ENCODE results near the gene EEPD1. TPM values are rescaled to one million over a fixed set of nuclear protein-coding genes. Genes with fewer than 3 reads are reported as not detected.

Gene EEPD1
- total RNA-seq, 1 donor from 2014 or later = 12.5 TPM

DNA sequence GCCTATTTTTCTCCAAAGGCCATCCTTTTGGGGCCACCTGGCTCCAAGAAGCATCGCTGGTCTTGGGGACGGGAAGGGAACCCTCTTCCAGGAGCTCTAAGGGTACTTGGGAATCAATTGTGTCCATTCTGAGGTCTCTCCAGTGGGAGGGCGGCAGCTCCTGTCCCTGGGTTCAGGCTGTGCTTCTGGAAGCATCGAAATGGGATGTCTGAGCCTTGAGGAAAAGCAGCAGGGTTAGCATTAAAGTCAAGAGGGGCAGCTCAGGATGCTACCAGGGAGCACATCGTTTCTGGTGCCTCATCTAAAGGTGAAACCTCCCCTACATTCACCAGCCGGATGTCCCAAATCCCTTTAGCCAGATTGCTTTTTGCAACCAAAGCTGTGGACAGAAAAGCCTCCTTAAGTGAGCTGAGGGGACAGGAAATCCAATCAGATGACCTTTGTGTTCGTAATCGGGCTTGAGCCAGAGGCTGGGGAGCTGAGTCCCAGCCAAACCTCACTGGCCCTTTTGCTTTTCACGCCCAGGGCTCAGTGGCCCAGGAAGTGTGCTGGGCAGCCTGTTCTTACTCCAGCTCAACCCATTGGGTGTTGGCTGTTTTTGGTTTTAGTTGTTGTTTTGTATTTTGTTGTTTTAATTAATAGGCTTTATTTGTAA, 147.8 kb downstream of the EEPD1 start:
- no peaks in the 10 kb centered on the region for H3K9me3 ChIP-seq (ENCODE audit: control insufficient read depth in 3 of 3, low read length in 3 of 3)
- no peaks in the 10 kb centered on the region for H3K27me3 ChIP-seq (ENCODE audit: control insufficient read depth in 3 of 3, insufficient read depth in 3 of 3, low read length in 3 of 3)
- peaks cover 18 to 37% (median 27%) of the 10 kb centered on the region in 3 donors for H3K36me3 ChIP-seq (ENCODE audit: control insufficient read depth in 3 of 3, insufficient read depth in 3 of 3, low read length in 3 of 3)
- peak overlapping the region in 2 of 3 donors; percentile 42 to 47 for H3K9ac ChIP-seq (ENCODE audit: low read depth in 1 of 3, low read length in 3 of 3)
- H3K4me3 ChIP-seq (ENCODE audit: low read length in 3 of 3) = no peak overlapping the region
- peaks cover 42 to 48% (median 45%) of the 10 kb centered on the region in 3 donors for H3K4me1 ChIP-seq (ENCODE audit: control insufficient read depth in 3 of 3, insufficient read depth in 3 of 3, low read length in 3 of 3)
- H3K27ac ChIP-seq (ENCODE audit: low read depth, low read length) = peak overlapping the region; percentile 9

- H3K9me3 ChIP-seq (ENCODE audit: control insufficient read depth in 3 of 3, low read length in 3 of 3) = no peaks in the 10 kb centered on the region
- peaks cover 16 to 33% (median 25%) of the 10 kb centered on the region in 3 donors for H3K36me3 ChIP-seq (ENCODE audit: control insufficient read depth in 3 of 3, insufficient read depth in 3 of 3, low read length in 3 of 3)
- H3K4me3 ChIP-seq (ENCODE audit: low read length in 3 of 3) = no peak overlapping the region
- H3K27ac ChIP-seq (ENCODE audit: low read depth, low read length) = peak overlapping the region; percentile 73
- no peak overlapping the region for H3K9ac ChIP-seq (ENCODE audit: low read depth in 1 of 3, low read length in 3 of 3)
- H3K27me3 ChIP-seq (ENCODE audit: control insufficient read depth in 3 of 3, insufficient read depth in 3 of 3, low read length in 3 of 3) = no peaks in the 10 kb centered on the region
- peaks cover 42 to 48% (median 45%) of the 10 kb centered on the region in 3 donors for H3K4me1 ChIP-seq (ENCODE audit: control insufficient read depth in 3 of 3, insufficient read depth in 3 of 3, low read length in 3 of 3)
Measured at GRCh38 chr7:36301914-36302771, 149.1 kb downstream of the EEPD1 start.

DNA sequence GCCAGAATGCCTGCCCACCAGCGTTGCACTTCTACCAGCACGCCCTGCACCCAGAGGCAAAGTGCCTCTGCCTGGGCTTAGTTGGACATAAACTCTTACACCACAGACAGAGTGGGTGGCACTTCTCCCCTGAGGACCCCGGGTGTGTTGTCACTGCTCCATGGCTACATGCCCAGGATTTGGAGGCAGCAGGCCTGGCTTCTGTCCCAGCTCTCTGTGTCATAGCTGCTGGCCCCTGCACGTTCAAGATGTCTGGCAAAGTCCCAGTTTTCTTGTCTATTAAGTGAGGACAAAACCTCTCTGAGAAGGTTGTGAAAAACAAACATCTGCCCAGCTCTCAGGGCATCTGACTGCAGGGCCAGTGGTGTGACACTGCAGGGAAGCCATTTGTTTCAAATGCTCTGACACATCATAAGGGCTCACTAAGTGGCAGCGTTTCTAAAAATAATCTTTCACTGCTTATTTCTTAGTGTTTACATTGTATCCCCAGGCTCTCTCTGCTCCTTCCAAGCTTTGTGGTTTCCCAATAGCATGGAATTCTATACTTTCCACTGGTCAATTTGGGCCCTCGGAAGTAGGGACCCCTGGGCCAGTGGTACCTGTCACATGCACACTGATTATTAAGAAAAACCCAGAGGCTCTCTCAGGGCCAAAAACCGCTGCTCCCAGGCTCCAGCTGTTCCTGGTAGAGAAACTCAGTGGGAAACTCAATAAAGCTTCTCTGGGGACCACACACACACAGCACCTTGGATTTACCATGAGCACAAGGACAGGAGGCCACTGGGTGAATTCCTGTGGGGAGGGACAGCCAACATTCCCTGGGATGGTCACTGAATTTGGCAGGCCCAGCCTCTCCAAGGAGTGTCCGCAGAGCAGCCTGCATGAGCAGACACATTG, 150.4 kb downstream of the EEPD1 start:
- Histone ChIP-seq H3K27ac (ENCODE audit: low read depth, low read length) (peak overlapping the region; percentile 73), H3K4me3 (ENCODE audit: low read length in 3 of 3) (no peak overlapping the region), H3K27me3 (ENCODE audit: control insufficient read depth in 3 of 3, insufficient read depth in 3 of 3, low read length in 3 of 3) (no peaks in the 10 kb centered on the region), H3K4me1 (ENCODE audit: control insufficient read depth in 3 of 3, insufficient read depth in 3 of 3, low read length in 3 of 3) (peaks cover 42 to 48% (median 45%) of the 10 kb centered on the region in 3 donors), H3K9ac (ENCODE audit: low read depth in 1 of 3, low read length in 3 of 3) (peak overlapping the region; percentile 16 to 55 (median 43)), H3K9me3 (ENCODE audit: control insufficient read depth in 3 of 3, low read length in 3 of 3) (no peaks in the 10 kb centered on the region), H3K36me3 (ENCODE audit: control insufficient read depth in 3 of 3, insufficient read depth in 3 of 3, low read length in 3 of 3) (peaks cover 12 to 20% (median 16%) of the 10 kb centered on the region in 3 donors)

DNA sequence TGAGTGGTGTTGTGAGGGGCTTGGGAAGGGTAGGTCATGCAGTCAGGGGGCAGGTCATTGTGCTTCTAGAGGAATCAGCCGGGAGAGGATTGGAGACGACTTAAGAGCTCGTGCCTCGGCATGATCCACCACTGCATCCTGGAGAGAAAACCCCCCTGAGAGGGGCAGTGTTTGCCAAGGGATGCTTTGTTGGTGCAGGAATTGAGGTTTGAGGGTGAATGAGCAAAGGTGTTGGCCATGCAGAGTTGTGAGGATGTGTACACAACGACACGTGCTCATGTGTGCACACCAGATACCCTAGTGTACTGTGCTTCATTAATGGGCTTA, 151.0 kb downstream of the EEPD1 start:
- Histone ChIP-seq H3K9ac (ENCODE audit: low read depth in 1 of 3, low read length in 3 of 3) (peak overlapping the region in 2 of 3 donors; percentile 16 to 55), H3K27ac (ENCODE audit: low read depth, low read length) (peak overlapping the region; percentile 73), H3K27me3 (ENCODE audit: control insufficient read depth in 3 of 3, insufficient read depth in 3 of 3, low read length in 3 of 3) (no peaks in the 10 kb centered on the region), H3K4me3 (ENCODE audit: low read length in 3 of 3) (no peak overlapping the region), H3K36me3 (ENCODE audit: control insufficient read depth in 3 of 3, insufficient read depth in 3 of 3, low read length in 3 of 3) (peaks cover 9 to 14% (median 9%) of the 10 kb centered on the region in 3 donors), H3K4me1 (ENCODE audit: control insufficient read depth in 3 of 3, insufficient read depth in 3 of 3, low read length in 3 of 3) (peaks cover 42 to 48% (median 45%) of the 10 kb centered on the region in 3 donors), H3K9me3 (ENCODE audit: control insufficient read depth in 3 of 3, low read length in 3 of 3) (no peaks in the 10 kb centered on the region)

GRCh38 chr7:36305226-36305625, 152.2 kb downstream of the EEPD1 start:
- H3K27me3 ChIP-seq (ENCODE audit: control insufficient read depth in 3 of 3, insufficient read depth in 3 of 3, low read length in 3 of 3) = no peaks in the 10 kb centered on the region
- H3K9ac ChIP-seq (ENCODE audit: low read depth in 1 of 3, low read length in 3 of 3) = no peak overlapping the region
- H3K27ac ChIP-seq (ENCODE audit: low read depth, low read length) = no peak overlapping the region
- no peak overlapping the region for H3K4me3 ChIP-seq (ENCODE audit: low read length in 3 of 3)
- peaks cover 0 to 3% (median 0%) of the 10 kb centered on the region in 3 donors for H3K36me3 ChIP-seq (ENCODE audit: control insufficient read depth in 3 of 3, insufficient read depth in 3 of 3, low read length in 3 of 3)
- no peaks in the 10 kb centered on the region for H3K9me3 ChIP-seq (ENCODE audit: control insufficient read depth in 3 of 3, low read length in 3 of 3)
- H3K4me1 ChIP-seq (ENCODE audit: control insufficient read depth in 3 of 3, insufficient read depth in 3 of 3, low read length in 3 of 3) = peaks cover 37 to 43% (median 40%) of the 10 kb centered on the region in 3 donors

DNA sequence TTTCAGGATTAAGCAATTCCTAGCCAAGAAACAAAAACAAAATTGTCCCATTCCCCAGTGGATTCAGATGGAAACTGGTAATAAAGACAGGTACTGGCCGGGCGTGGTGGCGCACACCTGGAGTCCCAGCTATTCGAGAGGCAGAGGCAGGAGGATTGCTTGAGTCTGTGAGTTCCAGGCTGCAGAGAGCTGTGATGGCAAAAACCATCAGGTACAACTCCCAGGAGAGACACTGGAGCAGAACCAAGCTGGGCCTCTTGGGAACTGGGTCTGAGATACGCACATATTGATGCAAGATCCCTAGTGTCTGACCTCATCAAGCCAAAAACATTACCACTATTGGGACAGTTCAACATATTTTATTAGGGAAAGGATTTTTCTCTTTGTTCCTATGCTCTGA, 152.6 kb downstream of the EEPD1 start:
- H3K9ac ChIP-seq (ENCODE audit: low read depth in 1 of 3, low read length in 3 of 3) = no peak overlapping the region
- H3K27me3 ChIP-seq (ENCODE audit: control insufficient read depth in 3 of 3, insufficient read depth in 3 of 3, low read length in 3 of 3) = no peaks in the 10 kb centered on the region
- H3K4me3 ChIP-seq (ENCODE audit: low read length in 3 of 3) = no peak overlapping the region
- no peak overlapping the region for H3K27ac ChIP-seq (ENCODE audit: low read depth, low read length)
- H3K9me3 ChIP-seq (ENCODE audit: control insufficient read depth in 3 of 3, low read length in 3 of 3) = no peaks in the 10 kb centered on the region
- peaks cover 32 to 39% (median 37%) of the 10 kb centered on the region in 3 donors for H3K4me1 ChIP-seq (ENCODE audit: control insufficient read depth in 3 of 3, insufficient read depth in 3 of 3, low read length in 3 of 3)
- H3K36me3 ChIP-seq (ENCODE audit: control insufficient read depth in 3 of 3, insufficient read depth in 3 of 3, low read length in 3 of 3) = no peaks in the 10 kb centered on the region

DNA sequence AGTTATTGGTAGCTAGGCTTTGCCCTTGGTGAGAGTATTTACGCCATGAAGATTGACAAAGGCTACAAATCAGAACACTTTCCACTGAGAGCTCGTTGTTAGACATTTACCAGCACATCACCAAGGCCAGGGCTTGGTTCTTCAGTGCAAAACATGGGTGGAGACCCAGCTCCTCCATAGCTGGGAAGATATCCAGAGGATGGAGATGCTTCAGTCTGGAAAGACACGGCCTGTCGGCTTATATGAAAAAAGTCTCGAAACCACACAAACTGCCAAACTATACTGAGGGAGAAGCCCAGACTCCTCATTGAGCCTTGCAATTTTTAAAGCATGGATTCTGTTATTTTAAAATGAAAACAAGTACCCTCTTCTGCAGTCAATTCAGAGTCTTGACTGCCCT, 153.2 kb downstream of the EEPD1 start:
- H3K4me3 ChIP-seq (ENCODE audit: low read length in 3 of 3) = no peak overlapping the region
- no peaks in the 10 kb centered on the region for H3K27me3 ChIP-seq (ENCODE audit: control insufficient read depth in 3 of 3, insufficient read depth in 3 of 3, low read length in 3 of 3)
- peaks cover 27 to 33% (median 31%) of the 10 kb centered on the region in 3 donors for H3K4me1 ChIP-seq (ENCODE audit: control insufficient read depth in 3 of 3, insufficient read depth in 3 of 3, low read length in 3 of 3)
- no peak overlapping the region for H3K27ac ChIP-seq (ENCODE audit: low read depth, low read length)
- no peaks in the 10 kb centered on the region for H3K9me3 ChIP-seq (ENCODE audit: control insufficient read depth in 3 of 3, low read length in 3 of 3)
- H3K9ac ChIP-seq (ENCODE audit: low read depth in 1 of 3, low read length in 3 of 3) = no peak overlapping the region
- no peaks in the 10 kb centered on the region for H3K36me3 ChIP-seq (ENCODE audit: control insufficient read depth in 3 of 3, insufficient read depth in 3 of 3, low read length in 3 of 3)

DNA sequence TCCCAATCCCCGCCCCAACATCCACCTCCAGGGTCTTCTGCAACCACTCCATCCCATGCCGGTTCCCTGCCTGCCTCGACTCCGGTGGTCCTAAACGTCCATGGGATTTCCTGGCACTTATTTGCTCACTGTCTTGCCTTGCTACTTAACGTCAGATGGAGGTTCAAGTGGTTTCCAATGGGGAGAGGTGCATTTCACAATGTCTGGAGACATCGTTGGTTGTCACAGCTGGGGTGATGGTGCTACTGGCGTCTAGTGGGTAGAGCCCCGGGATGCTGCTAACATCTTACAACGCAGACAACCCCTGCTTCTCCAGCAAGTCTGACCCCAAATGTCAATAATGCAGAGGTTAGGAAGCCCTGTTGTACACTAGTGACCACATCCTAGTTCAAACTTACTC, 153.7 kb downstream of the EEPD1 start:
- H3K27me3 ChIP-seq (ENCODE audit: control insufficient read depth in 3 of 3, insufficient read depth in 3 of 3, low read length in 3 of 3) = no peaks in the 10 kb centered on the region
- H3K4me1 ChIP-seq (ENCODE audit: control insufficient read depth in 3 of 3, insufficient read depth in 3 of 3, low read length in 3 of 3) = peaks cover 27 to 29% (median 27%) of the 10 kb centered on the region in 3 donors
- H3K9me3 ChIP-seq (ENCODE audit: control insufficient read depth in 3 of 3, low read length in 3 of 3) = no peaks in the 10 kb centered on the region

DNA sequence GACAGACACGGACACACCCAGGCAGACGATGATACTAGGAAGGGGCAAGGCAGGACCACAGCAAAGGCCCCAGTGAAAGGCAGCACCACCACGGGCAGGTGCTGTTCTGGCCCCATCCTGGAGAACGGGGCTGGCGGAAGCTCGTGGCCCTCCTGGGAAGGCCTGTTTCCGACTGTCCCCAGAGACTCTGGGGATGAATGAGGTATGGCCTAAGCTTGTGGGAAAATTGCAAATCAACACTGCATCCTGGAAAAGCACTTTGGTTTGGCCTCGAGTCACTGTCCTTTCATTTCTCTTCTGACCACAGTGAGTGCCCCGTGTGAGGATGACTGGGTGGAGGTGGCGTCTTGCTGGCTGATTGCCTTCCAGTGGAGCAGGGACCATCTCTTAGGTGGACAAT, 155.0 kb downstream of the EEPD1 start:
- Histone ChIP-seq H3K27ac (ENCODE audit: low read depth, low read length) (no peak overlapping the region), H3K36me3 (ENCODE audit: control insufficient read depth in 3 of 3, insufficient read depth in 3 of 3, low read length in 3 of 3) (no peaks in the 10 kb centered on the region)

More for the DNA sequence above, 153.7 kb downstream of the EEPD1 start:
- Histone ChIP-seq H3K36me3 (ENCODE audit: control insufficient read depth in 3 of 3, insufficient read depth in 3 of 3, low read length in 3 of 3) (no peaks in the 10 kb centered on the region), H3K4me3 (ENCODE audit: low read length in 3 of 3) (no peak overlapping the region), H3K27ac (ENCODE audit: low read depth, low read length) (no peak overlapping the region), H3K9ac (ENCODE audit: low read depth in 1 of 3, low read length in 3 of 3) (no peak overlapping the region)

More for the DNA sequence above, 155.0 kb downstream of the EEPD1 start:
- H3K9me3 ChIP-seq (ENCODE audit: control insufficient read depth in 3 of 3, low read length in 3 of 3) = no peaks in the 10 kb centered on the region
- peaks cover 15 to 17% (median 16%) of the 10 kb centered on the region in 3 donors for H3K4me1 ChIP-seq (ENCODE audit: control insufficient read depth in 3 of 3, insufficient read depth in 3 of 3, low read length in 3 of 3)
- no peak overlapping the region for H3K4me3 ChIP-seq (ENCODE audit: low read length in 3 of 3)
- no peaks in the 10 kb centered on the region for H3K27me3 ChIP-seq (ENCODE audit: control insufficient read depth in 3 of 3, insufficient read depth in 3 of 3, low read length in 3 of 3)
- H3K9ac ChIP-seq (ENCODE audit: low read depth in 1 of 3, low read length in 3 of 3) = no peak overlapping the region

Measured in skeletal muscle tissue (tissue), 4 donors.